Adrenal gland (tissue), 5 donors: Measurements from ENCODE around the gene NCOA1.

Experiments
- POLR2A ChIP-seq, 2 donors: fragments of 450-650 bp; IDR thresholded peaks; one replicate each; pipeline ENCODE4 v1.6.1; 2017; ENCODE audit warnings: antibody characterized with exemption in 2 of 2, mild to moderate bottlenecking in 2 of 2, moderate library complexity in 1 of 2
- TF ChIP-seq, protein P1 (sequence below), 6 experiments: fragments of 450-650 bp in 4 of 6; fragments of 200-600 bp in 2 of 6; sonication (generic) in 1 of 6; IDR thresholded peaks; 1 replicate in 5 of 6; 2 replicates in 1 of 6; pipeline versions ENCODE4 v1.5.1 to v1.8.0; 2016 to 2021; ENCODE audit warnings: antibody characterized with exemption in 6 of 6, mild to moderate bottlenecking in 2 of 6, moderate library complexity in 1 of 6
- donor health status: DM: no; HTN: no; CAD: no.

DNA sequence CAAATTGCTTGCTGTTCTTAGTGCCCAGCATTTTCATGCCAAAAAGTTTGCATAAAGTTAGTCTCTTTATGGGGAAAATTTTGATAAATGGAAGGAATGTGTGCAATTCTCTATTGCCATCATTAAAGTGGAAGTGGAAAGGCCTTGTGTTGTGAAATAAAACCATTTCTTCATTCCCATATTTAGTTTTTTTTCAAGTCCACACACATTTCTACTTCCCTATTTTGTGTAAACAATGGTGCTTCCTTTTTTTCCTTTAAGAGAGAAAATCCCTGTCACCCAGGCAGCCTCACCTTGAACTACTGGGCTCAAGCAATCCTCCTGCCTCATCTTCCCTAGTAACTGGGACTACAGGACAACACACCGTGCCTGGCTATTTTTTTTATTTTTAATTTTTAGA, 42.3 kb upstream of the NCOA1 start:
- TF ChIP-seq, protein P1, sequence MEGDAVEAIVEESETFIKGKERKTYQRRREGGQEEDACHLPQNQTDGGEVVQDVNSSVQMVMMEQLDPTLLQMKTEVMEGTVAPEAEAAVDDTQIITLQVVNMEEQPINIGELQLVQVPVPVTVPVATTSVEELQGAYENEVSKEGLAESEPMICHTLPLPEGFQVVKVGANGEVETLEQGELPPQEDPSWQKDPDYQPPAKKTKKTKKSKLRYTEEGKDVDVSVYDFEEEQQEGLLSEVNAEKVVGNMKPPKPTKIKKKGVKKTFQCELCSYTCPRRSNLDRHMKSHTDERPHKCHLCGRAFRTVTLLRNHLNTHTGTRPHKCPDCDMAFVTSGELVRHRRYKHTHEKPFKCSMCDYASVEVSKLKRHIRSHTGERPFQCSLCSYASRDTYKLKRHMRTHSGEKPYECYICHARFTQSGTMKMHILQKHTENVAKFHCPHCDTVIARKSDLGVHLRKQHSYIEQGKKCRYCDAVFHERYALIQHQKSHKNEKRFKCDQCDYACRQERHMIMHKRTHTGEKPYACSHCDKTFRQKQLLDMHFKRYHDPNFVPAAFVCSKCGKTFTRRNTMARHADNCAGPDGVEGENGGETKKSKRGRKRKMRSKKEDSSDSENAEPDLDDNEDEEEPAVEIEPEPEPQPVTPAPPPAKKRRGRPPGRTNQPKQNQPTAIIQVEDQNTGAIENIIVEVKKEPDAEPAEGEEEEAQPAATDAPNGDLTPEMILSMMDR (IDR thresholded peaks at IDR 0.05): no peak
- no peak for TF ChIP-seq POLR2A (IDR thresholded peaks at IDR 0.05)
